MCF 10A (cell line): ENCODE measurements around the gene GRID1. TPM values are rescaled to one million over a fixed set of nuclear protein-coding genes. Genes with fewer than 3 reads are reported as not detected.
"Not testable (repeated sequence)": the region's sequence is repeated elsewhere in the genome, so short reads cannot be mapped to it uniquely, and the experiment has no call there.

Experiments used
- BruUV-seq: library from RNA; stranded (reverse); fragments of 400-500 nt; replicated peaks from 2 replicates; lab custom pipeline; 2021; lab: Mats Ljungman, UMichigan
- CTCF ChIA-PET: fragments of 300-600 bp; sonication (Branson Sonifier 250); formaldehyde crosslinking; extraction: SDS; loops from one replicate; lab custom pipeline; 2021; ENCODE audit warnings: antibody characterized with exemption, inconsistent platforms; lab: Yijun Ruan, JAX
- POLR2A ChIA-PET: fragments of 300-600, 350-650 bp; sonication (Branson Sonifier 250); formaldehyde crosslinking; extraction: SDS; loops from one replicate; lab custom pipeline; 2020; ENCODE audit warnings: antibody characterized with exemption, inconsistent platforms; lab: Yijun Ruan, JAX
- DNase-seq: peaks from one replicate; pipeline ENCODE4 v3.0.0-alpha.2; 2018; ENCODE audit not compliant: unreplicated experiment
- H3K27ac Mint-ChIP-seq: one replicate; pipeline ENCODE4 v1.8.0; 2022; ENCODE audit warnings: mild to moderate bottlenecking, low read depth, mixed read lengths; ENCODE audit not compliant: unreplicated experiment
- H3K27me3 Mint-ChIP-seq: one replicate; pipeline ENCODE4 v1.8.0; 2022; ENCODE audit warnings: mixed read lengths; ENCODE audit not compliant: insufficient read depth, unreplicated experiment
- H3K36me3 Mint-ChIP-seq: one replicate; pipeline ENCODE4 v1.8.0; 2022; ENCODE audit warnings: mild to moderate bottlenecking, moderate library complexity, mixed read lengths; ENCODE audit not compliant: insufficient read depth, unreplicated experiment
- H3K4me1 Mint-ChIP-seq: one replicate; pipeline ENCODE4 v1.8.0; 2022; ENCODE audit warnings: mixed read lengths; ENCODE audit not compliant: insufficient read depth, unreplicated experiment
- H3K4me3 Mint-ChIP-seq: one replicate; pipeline ENCODE4 v1.8.0; 2022; ENCODE audit warnings: mild to moderate bottlenecking, moderate library complexity, mixed read lengths; ENCODE audit not compliant: unreplicated experiment
- H3K9me3 Mint-ChIP-seq: one replicate; pipeline ENCODE4 v1.8.0; 2022; ENCODE audit warnings: mixed read lengths; ENCODE audit not compliant: unreplicated experiment
- intact Hi-C: fragments of 100-400 bp; cut with micrococcal nuclease; formaldehyde crosslinking; loops from 2 replicates; pipeline ENCODE4 v1.14.1; 2022
- total RNA-seq: library from RNA; stranded (reverse); gene quantifications from 2 replicates; pipeline ENCODE4 v1.2.3, GENCODE V29; 2022
- TF ChIP-seq, protein P1 (sequence below): fragments of 200-600 bp; IDR thresholded peaks from one replicate; pipeline ENCODE4 v1.8.0; 2022; ENCODE audit warnings: antibody characterized with exemption, mild to moderate bottlenecking; ENCODE audit not compliant: unreplicated experiment

The GRID1 gene
- total RNA-seq, 1 experiment from 2014 or later: not detected

DNA sequence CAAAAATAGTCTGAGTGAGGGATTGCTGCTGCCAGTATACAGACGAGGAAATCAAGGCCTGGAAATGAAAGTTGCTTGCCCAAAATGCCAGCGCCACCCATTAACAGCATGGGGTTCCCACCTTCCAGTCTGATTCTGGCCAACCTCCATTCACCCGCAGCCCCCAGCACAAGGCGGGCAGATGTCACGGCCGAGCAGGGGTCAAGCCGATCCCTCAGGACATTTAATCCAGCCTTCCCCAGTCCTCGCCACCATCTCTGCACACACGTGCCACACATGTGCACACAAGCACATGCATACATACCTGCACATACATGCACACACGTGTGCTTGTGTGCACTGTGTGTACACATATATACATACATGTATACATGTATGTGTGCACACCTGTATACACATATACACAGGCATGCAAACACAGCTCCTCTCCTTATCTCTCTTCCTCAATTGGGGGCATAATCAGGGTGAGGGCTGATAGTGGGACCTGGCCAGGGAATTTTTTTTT lies 122.9 kb downstream of the GRID1 start:
- H3K4me3 Mint-ChIP-seq: no peak overlapping the region
- no peaks in the 10 kb centered on the region for H3K36me3 Mint-ChIP-seq
- H3K27me3 Mint-ChIP-seq: no peaks in the 10 kb centered on the region
- no peaks in the 10 kb centered on the region for H3K4me1 Mint-ChIP-seq
- ChIA-PET CTCF (interaction anchor here (1.1 kb wide), 1 partner anchor 9 kb away, joined by 3 read pairs; no protein-coding TSS in a partner anchor), POLR2A (no interaction called here)
- intact Hi-C loops: no loop called here
- peaks cover 17% of the 10 kb centered on the region for H3K9me3 Mint-ChIP-seq
- H3K27ac Mint-ChIP-seq: no peak overlapping the region
- no TSS peak for BruUV-seq
- TF ChIP-seq, protein P1, sequence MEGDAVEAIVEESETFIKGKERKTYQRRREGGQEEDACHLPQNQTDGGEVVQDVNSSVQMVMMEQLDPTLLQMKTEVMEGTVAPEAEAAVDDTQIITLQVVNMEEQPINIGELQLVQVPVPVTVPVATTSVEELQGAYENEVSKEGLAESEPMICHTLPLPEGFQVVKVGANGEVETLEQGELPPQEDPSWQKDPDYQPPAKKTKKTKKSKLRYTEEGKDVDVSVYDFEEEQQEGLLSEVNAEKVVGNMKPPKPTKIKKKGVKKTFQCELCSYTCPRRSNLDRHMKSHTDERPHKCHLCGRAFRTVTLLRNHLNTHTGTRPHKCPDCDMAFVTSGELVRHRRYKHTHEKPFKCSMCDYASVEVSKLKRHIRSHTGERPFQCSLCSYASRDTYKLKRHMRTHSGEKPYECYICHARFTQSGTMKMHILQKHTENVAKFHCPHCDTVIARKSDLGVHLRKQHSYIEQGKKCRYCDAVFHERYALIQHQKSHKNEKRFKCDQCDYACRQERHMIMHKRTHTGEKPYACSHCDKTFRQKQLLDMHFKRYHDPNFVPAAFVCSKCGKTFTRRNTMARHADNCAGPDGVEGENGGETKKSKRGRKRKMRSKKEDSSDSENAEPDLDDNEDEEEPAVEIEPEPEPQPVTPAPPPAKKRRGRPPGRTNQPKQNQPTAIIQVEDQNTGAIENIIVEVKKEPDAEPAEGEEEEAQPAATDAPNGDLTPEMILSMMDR: no peak
- DNase-seq: no peak

DNA sequence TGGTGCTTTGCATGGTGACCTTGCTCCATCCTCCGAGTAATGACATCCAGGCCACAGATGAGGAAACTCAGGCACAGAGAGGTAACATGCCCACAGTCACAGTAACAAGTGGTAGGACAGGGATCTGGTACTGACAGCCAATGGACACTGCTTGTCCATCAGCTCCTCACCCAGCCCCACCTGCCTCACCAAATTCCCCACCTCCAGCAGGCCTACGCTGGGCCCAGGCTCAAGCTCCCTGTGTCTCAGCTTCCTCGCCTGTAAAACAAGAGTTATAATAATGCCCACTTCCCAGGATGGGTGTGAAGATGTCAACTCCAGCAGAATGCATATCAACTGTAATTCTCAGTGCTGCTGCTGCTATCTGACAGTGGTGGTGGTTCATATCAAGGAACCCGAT lies 123.8 kb downstream of the GRID1 start:
- intact Hi-C loops: no loop called here
- ChIA-PET CTCF (interaction anchor here (0.9 to 1.1 kb wide), 2 partner anchors 11 to 18 kb away, joined by 3 to 4 read pairs; no protein-coding TSS in a partner anchor), POLR2A (no interaction called here)
- DNase-seq: no peak
- Mint-ChIP-seq H3K4me1 (no peaks in the 10 kb centered on the region), H3K4me3 (no peak overlapping the region), H3K27ac (no peak overlapping the region), H3K9me3 (peaks cover 21% of the 10 kb centered on the region), H3K27me3 (no peaks in the 10 kb centered on the region), H3K36me3 (no peaks in the 10 kb centered on the region)
- BruUV-seq: no TSS peak
- TF ChIP-seq, protein P1: no peak

DNA sequence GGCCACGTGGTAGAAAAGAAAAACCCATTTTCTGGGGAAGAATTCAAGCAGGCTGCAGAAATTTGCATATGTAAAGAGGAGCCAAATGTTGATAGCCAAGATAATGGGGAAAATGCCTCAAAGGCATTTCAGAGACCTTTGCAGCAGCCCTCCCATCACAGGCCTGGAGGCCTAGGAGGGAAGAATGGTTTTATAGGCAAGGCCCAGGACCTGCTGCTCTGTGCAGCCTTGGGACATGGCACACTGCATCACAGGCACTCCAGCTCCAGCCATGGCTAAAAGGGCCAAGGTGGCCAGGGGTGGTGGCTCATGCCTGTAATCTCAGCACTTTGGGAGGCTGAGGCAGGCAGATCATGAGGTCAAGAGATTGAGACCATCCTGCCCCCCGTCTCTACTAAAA lies 128.5 kb downstream of the GRID1 start:
- POLR2A ChIA-PET, H3K27me3 Mint-ChIP-seq, H3K36me3 Mint-ChIP-seq, H3K4me1 Mint-ChIP-seq, BruUV-seq, H3K27ac Mint-ChIP-seq, CTCF ChIA-PET, DNase-seq, intact Hi-C loops, H3K4me3 Mint-ChIP-seq: not testable (repeated sequence)
- peaks cover 18% of the 10 kb centered on the region for H3K9me3 Mint-ChIP-seq

DNA sequence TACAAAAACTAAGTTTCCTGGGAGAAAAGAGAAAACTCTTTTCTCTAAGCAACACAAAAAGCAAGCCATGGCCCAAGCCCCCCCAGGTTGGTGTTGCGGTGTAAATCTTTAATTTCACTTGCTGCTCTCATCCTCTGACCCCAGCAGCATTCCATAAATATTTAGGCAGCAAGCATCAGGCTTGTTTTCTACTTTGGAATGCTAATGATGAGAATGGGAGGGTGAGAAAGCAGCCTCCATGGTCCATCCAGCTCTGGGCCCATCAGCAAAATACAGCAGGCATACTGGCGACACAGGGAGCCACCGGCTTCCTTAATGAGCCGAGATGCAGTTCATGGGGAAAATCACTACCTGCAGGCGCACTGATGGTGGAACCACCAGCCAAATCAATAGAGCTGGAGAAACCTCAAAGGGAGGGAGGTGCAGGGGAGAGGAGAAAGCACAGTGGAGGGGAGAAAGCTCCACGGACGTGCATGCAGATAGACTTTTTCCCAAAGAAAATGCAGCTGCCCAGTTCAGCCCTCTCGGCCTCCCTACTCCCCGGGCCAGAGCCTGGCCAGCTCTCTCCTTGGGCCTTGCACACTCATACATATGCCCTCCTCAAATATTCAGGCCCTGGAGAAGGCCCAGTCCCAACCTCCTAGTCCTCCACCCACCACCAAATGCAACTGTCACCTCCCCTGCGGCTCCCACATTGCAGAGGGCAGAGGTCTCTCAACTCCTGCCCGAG lies 131.9 kb downstream of the GRID1 start:
- Mint-ChIP-seq H3K27ac (no peak overlapping the region), H3K4me3 (no peak overlapping the region), H3K36me3 (no peaks in the 10 kb centered on the region), H3K27me3 (no peaks in the 10 kb centered on the region), H3K9me3 (peaks cover 18% of the 10 kb centered on the region), H3K4me1 (no peaks in the 10 kb centered on the region)
- DNase-seq: no peak
- intact Hi-C loops: no loop called here
- ChIA-PET CTCF (interaction anchor here (0.7 to 1.2 kb wide), 2 partner anchors 9 to 23 kb away, joined by 3 read pairs; no protein-coding TSS in a partner anchor), POLR2A (no interaction called here)
- no TSS peak for BruUV-seq
- TF ChIP-seq, protein P1: no peak
